PC-9 (cell line): Measurements from ENCODE around the gene SETD4. TPM values are rescaled to one million over a fixed set of nuclear protein-coding genes. Genes with fewer than 3 reads are reported as not detected.

Experiments used
- BruUV-seq: library from RNA; stranded (reverse); fragments of 400-500 nt; replicated peaks from 2 replicates; lab custom pipeline; 2021; lab: Mats Ljungman, UMichigan
- CTCF ChIA-PET: fragments of 300-600 bp; sonication (Branson Sonifier 250); formaldehyde crosslinking; loops from one replicate; lab custom pipeline; 2022; ENCODE audit warnings: antibody characterized with exemption; lab: Charles Lee
- POLR2A ChIA-PET: fragments of 300-600 bp; sonication (Branson Sonifier 250); formaldehyde crosslinking; loops from one replicate; lab custom pipeline; 2022; ENCODE audit warnings: antibody characterized with exemption; ENCODE audit not compliant: unreplicated experiment; lab: Charles Lee
- DNase-seq, 2 experiments: peaks; one replicate each; pipeline versions ENCODE4 v3.0.0 to v3.0.0-alpha.2; 2015 to 2022; ENCODE audit warnings: mixed read lengths in 1 of 2
- H2AFZ ChIP-seq: fragments of 200-600 bp; sonication (generic); 2 replicates; pipeline ENCODE4 v1.8.1; 2017; ENCODE audit warnings: antibody characterized with exemption
- H3F3A ChIP-seq: fragments of 200-600 bp; sonication (generic); 2 replicates; pipeline ENCODE4 v1.8.1; 2017; ENCODE audit warnings: antibody characterized with exemption, mild to moderate bottlenecking, low read depth; ENCODE audit not compliant: insufficient read depth
- H3K27ac ChIP-seq: fragments of 200-600 bp; sonication (generic); 2 replicates; pipeline ENCODE4 v1.6.1; 2016; ENCODE audit warnings: mixed run types
- H3K27me3 ChIP-seq: fragments of 200-600 bp; sonication (generic); 2 replicates; pipeline ENCODE4 v1.6.1; 2016; ENCODE audit warnings: low read depth, mixed run types; ENCODE audit not compliant: insufficient read depth
- H3K36me3 ChIP-seq: fragments of 200-600 bp; sonication (generic); 2 replicates; pipeline ENCODE4 v1.6.1; 2016; ENCODE audit warnings: low read depth, mixed run types
- H3K4me1 ChIP-seq: fragments of 200-600 bp; sonication (generic); replicated peaks from 2 replicates; pipeline ENCODE4 v1.6.1; 2016; ENCODE audit warnings: mixed run types; ENCODE audit not compliant: insufficient read depth
- H3K4me2 ChIP-seq: fragments of 200-600 bp; sonication (generic); 2 replicates; pipeline ENCODE4 v1.6.1; 2017; ENCODE audit warnings: mixed run types
- H3K4me3 ChIP-seq: fragments of 200-600 bp; sonication (generic); 2 replicates; pipeline ENCODE4 v1.6.1; 2016; ENCODE audit warnings: mixed run types
- H3K79me2 ChIP-seq: fragments of 200-600 bp; sonication (generic); 2 replicates; pipeline ENCODE4 v1.6.1; 2017; ENCODE audit warnings: low read depth, mixed run types
- H3K9me2 ChIP-seq: fragments of 200-600 bp; sonication (generic); 2 replicates; pipeline ENCODE4 v1.8.1; 2017; ENCODE audit warnings: mild to moderate bottlenecking; ENCODE audit not compliant: insufficient read depth
- H3K9me3 ChIP-seq: fragments of 200-600 bp; sonication (generic); 2 replicates; pipeline ENCODE4 v1.8.1; 2016; ENCODE audit warnings: low read depth; ENCODE audit not compliant: insufficient read depth
- H4K20me1 ChIP-seq: fragments of 200-600 bp; sonication (generic); 2 replicates; pipeline ENCODE4 v1.8.1; 2017; ENCODE audit not compliant: insufficient read depth
- CTCF ChIP-seq: fragments of 200-600 bp; sonication (generic); conservative IDR thresholded peaks from 2 replicates; pipeline ENCODE4 v1.6.1; 2017; ENCODE audit warnings: mixed run types, antibody characterized with exemption, mild to moderate bottlenecking, moderate library complexity
- EZH2 ChIP-seq: fragments of 200-600 bp; sonication (generic); IDR thresholded peaks from 2 replicates; pipeline ENCODE4 v1.8.0; 2017; ENCODE audit warnings: antibody characterized with exemption, low read depth
- intact Hi-C: fragments of 100-400 bp; cut with micrococcal nuclease; formaldehyde crosslinking; loops from one replicate; pipeline ENCODE4 v1.10.0; 2022; ENCODE audit not compliant: unreplicated experiment
- total RNA-seq: library from RNA; stranded (reverse); gene quantifications from 2 replicates; pipeline ENCODE4 v1.2.3, GENCODE V29; 2021

The SETD4 gene
- total RNA-seq, 1 experiment from 2014 or later, result 27.3 TPM

- H3K4me2 ChIP-seq, result no peak overlapping the region
- intact Hi-C loops, result no loop called here
- H3K9me2 ChIP-seq, result no peaks in the 10 kb centered on the region
- ChIA-PET CTCF (no interaction called here), POLR2A (no interaction called here)
- no peaks in the 10 kb centered on the region for H3K79me2 ChIP-seq
- no TSS peak for BruUV-seq
- no peak for TF ChIP-seq CTCF
- TF ChIP-seq EZH2, result no peak
- no peaks in the 10 kb centered on the region for H3K36me3 ChIP-seq
- no peaks in the 10 kb centered on the region for H3K9me3 ChIP-seq
- no peak overlapping the region for H3K27ac ChIP-seq
- H3K27me3 ChIP-seq, result no peaks in the 10 kb centered on the region
- H3K4me3 ChIP-seq, result no peak overlapping the region
- H4K20me1 ChIP-seq, result no peaks in the 10 kb centered on the region
- peaks cover 6% of the 10 kb centered on the region; the same call in 1 of the 2 replicates for H3F3A ChIP-seq
- no peak overlapping the region for H2AFZ ChIP-seq
- no peaks in the 10 kb centered on the region for H3K4me1 ChIP-seq
- DNase-seq, result no peak
Observed at GRCh38 chr21:36079010-36079649, 18.8 kb upstream of the SETD4 start.

- 0 out of 2 replicates have a peak, but pooled peaks cover under 1% of the 10 kb centered on the region for H3K36me3 ChIP-seq
- H3K4me3 ChIP-seq, result no peak overlapping the region
- no peaks in the 10 kb centered on the region for H3K79me2 ChIP-seq
- CTCF ChIA-PET, result no interaction called here
- no peaks in the 10 kb centered on the region for H3K27me3 ChIP-seq
- H3K9me3 ChIP-seq, result no peaks in the 10 kb centered on the region
- no peaks in the 10 kb centered on the region for H4K20me1 ChIP-seq
- POLR2A ChIA-PET, result no interaction called here
- intact Hi-C loops, result no loop called here
- no peak overlapping the region for H3K4me2 ChIP-seq
- H3K27ac ChIP-seq, result no peak overlapping the region
- H3K4me1 ChIP-seq, result no peaks in the 10 kb centered on the region
- TF ChIP-seq CTCF (no peak), EZH2 (no peak)
- no peak for DNase-seq
- H2AFZ ChIP-seq, result no peak overlapping the region
- H3K9me2 ChIP-seq, result no peaks in the 10 kb centered on the region
- BruUV-seq, result no TSS peak
- H3F3A ChIP-seq, result peaks cover 6% of the 10 kb centered on the region; the same call in 1 of the 2 replicates
Observed at GRCh38 chr21:36077758-36078157, 17.4 kb upstream of the SETD4 start.

- H3K4me3 ChIP-seq, result no peak overlapping the region
- POLR2A ChIA-PET, result interaction anchor here (0.6 kb wide), 2 partner anchors 11 to 18 kb away, joined by 5 read pairs; no protein-coding TSS in a partner anchor
- H3K27ac ChIP-seq, result no peak overlapping the region
- CTCF ChIA-PET, result no interaction called here
- DNase-seq, result no peak
- no peaks in the 10 kb centered on the region for H3K27me3 ChIP-seq
- H2AFZ ChIP-seq, result no peak overlapping the region
- H3K36me3 ChIP-seq, result 0 out of 2 replicates have a peak, but pooled peaks cover 8% of the 10 kb centered on the region
- H3K4me2 ChIP-seq, result no peak overlapping the region
- no peaks in the 10 kb centered on the region for H3K9me3 ChIP-seq
- no peaks in the 10 kb centered on the region for H4K20me1 ChIP-seq
- H3F3A ChIP-seq, result peaks cover 6% of the 10 kb centered on the region; the same call in 1 of the 2 replicates
- no peaks in the 10 kb centered on the region for H3K9me2 ChIP-seq
- TF ChIP-seq EZH2 (no peak), CTCF (no peak)
- no TSS peak for BruUV-seq
- intact Hi-C loops, result no loop called here
- no peaks in the 10 kb centered on the region for H3K79me2 ChIP-seq
- H3K4me1 ChIP-seq, result no peaks in the 10 kb centered on the region; the same call in 1 of the 2 replicates
Observed at GRCh38 chr21:36076878-36077655, 16.7 kb upstream of the SETD4 start.
